CD4-positive, alpha-beta T cell treated with Interleukin-4 for 4 hours (primary cell): ENCODE measurements around the gene RNF220.
A peak's percentile ranks its signal among the peaks of the same experiment; 100 is the strongest.

Experiments used
- DNase-seq: peaks from one replicate; pipeline ENCODE4 v3.0.0-alpha.2; 2020

The RNF220 gene

DNA sequence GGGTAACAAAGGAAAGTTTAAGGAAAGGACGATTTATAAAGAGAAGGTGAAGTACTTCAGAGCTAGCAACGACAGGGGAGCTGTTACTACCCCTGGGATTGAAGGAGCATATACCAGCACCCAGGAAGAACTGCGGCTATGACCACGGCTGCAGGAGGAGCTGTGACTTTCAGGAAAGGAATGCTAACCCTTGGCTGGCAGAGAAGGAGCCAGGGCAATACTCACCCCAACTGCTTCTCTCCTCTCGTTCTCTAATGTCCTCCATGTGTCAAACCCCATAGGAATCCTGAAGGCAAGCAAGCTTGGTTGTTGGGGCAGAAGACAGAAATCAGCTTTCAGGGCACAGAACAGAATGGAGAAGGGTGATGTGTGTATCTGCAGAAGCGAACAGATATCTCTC, 148.7 kb downstream of the RNF220 start:
- DNase-seq, result no peak

- DNase-seq, result no peak
Measured at GRCh38 chr1:44554706-44555105, 149.7 kb downstream of the RNF220 start.

DNA sequence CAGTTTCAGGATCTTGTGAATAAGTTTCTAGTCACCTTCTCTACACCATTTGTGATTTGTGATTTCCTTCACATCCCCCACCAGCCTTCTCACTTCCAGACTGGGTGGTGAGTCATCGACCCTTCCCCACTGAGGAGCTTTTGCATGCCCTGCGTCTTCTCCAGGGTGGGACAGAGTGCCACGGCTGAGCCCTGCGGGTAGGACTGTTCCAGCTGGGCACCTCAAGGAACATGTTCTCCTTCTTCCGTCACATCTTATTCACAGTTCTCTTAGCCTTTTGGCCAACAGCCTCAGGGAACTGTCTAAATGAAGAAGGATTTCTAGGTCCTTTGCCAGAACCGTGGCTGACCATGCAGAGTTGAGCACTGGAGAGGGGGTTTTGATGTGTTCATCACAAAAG, 152.7 kb downstream of the RNF220 start:
- DNase-seq, result no peak

DNA sequence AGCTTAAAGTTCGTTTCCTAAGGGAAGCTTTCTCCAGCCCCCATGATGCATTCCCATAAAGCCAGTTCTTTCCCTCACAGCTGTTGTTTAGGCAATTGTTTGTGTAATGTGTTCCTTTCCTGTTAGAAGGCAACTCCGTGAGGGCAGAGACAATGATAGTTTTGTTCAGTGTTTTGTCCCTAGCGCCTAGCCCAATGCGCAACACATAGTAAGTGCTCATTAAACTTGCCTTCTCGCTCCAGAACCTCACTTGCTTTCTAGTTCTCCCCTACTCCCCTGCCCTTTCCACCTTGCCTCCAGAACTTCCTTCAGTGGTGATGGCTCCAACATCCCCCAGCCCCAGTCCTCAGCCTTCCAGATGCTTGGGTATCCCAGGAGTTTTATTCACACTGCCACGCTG, 153.8 kb downstream of the RNF220 start:
- DNase-seq, result no peak

- DNase-seq, result no peak
Measured at GRCh38 chr1:44559330-44559729, 154.3 kb downstream of the RNF220 start.

GRCh38 chr1:44559913-44560312, 154.9 kb downstream of the RNF220 start:
- DNase-seq, result no peak

DNA sequence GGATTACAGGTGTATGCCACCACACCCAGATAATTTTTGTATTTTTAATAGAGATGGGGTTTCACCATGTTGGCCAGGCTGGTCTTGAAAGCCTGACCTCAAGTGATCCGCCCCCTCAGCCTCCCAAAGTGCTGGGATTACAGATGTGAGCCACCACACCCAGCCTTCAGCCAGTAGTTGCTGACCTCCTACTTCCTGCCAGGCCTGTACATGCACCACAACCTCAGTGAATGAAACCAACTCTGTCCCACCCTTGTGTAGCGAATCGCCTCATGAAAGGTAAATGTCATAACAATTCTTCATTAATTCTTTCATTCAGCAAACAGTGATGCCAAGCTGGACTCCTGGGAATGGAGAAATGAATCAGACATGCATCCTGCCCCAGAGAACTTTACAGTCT, 155.6 kb downstream of the RNF220 start:
- DNase-seq, result peak; percentile 5

DNA sequence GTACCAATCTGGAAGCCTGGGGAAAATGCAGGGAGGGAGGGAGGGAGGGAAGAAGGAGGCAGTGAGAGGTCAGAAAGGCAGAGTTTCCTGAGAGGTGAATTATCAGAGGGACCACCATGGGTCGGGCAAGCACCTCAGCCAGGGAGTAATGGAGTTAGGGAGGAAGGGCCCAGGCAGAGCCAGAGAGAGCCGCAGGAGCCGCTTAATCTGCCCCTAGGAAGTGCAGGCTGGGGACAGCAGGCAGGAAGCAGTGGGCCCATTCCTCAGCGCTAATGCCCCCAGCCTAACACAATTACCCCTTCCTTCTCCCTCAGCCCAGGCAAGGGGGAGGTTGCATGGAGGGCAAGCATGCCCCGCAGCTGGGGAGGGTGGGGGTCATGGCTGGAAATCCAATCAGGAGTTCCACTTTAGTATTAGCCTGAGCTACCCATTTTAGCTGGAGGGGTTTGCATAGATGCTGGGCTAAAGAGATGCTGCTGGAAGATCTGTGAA, 160.2 kb downstream of the RNF220 start:
- no peak for DNase-seq

DNA sequence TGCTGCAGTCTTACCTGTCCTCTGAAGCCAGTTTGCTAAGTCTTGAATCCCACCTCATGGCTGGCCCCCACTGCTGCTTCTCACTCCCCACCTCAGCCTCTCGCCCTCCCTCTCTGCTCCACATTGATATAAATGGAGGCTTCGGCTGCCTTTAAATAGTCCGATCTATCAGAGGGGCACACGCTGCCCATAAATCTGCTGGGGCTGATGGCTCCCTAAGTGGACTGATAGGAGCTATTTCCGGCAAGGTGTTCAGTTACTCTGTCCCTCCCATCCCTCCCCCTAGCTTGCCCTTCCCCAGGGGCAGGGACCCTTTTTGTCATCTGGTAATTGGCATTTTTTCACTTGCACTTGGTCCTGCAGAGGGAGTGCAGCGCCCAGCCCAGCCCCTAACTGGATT, 160.8 kb downstream of the RNF220 start:
- no peak for DNase-seq

DNA sequence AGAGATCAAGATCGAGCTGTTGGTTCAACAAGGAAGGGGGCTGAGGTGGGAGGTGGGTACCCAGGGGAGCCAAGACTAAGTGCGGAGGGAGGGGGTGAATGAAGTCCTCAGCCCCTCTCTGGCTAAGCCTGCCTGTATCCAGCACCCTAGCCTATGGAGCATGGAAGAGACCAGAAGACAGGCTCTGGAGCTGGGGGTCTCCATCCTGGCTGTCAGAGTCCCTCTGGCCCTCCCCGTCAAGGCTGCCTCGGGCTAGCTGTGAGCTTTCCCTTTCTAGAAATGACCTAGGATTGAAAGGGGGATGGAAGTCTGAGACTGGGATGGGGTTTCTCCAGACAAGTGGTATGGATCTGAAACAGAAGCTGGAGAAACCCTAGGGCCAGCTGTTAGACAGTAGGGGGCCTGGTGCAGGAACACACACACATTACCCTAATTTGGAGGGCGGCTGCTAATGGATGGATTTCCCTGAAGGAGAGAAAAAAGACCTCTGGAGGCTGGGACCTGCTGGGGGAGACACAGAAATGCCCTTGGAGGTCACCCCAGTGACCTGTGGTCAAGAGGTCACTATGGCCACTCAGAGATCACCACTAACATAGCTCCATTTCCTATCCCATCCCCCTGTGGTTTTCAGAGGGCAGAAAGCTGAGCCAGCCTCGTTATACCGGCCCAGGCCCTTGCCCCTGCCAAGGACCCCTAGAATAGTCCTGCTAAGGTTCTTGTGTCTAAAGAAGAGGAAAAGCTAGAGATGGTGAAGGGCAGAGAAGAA, 161.4 kb downstream of the RNF220 start:
- no peak for DNase-seq

GRCh38 chr1:44568128-44568900, 163.3 kb downstream of the RNF220 start:
- DNase-seq, result no peak

GRCh38 chr1:44569491-44569890, 164.4 kb downstream of the RNF220 start:
- DNase-seq, result no peak

GRCh38 chr1:44571712-44572571, 166.9 kb downstream of the RNF220 start:
- DNase-seq, result peak; percentile 27

- DNase-seq, result no peak
Measured at GRCh38 chr1:44572572-44572879, 167.5 kb downstream of the RNF220 start.

GRCh38 chr1:44575396-44575795, 170.3 kb downstream of the RNF220 start:
- DNase-seq, result no peak

GRCh38 chr1:44576456-44577150, 171.5 kb downstream of the RNF220 start:
- no peak for DNase-seq

DNA sequence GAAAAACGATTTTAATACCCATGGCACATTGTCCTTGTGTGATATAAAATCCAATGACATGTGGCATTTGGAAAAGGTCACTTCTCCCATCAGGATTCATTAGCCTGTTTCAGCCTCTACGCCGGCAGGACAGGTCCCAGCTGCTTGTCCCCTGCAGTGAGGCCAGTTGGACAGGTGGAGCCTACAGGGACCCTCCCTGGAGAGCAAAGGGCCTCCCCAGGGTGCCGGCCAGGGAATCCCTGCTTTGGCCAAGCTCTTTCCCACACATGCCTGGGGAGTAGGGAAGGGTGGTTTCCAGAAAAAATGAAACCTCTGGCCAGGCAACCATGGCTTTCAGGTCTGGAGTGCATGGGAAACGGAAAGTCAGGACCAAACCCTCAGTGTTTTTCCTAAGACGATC, 176.2 kb downstream of the RNF220 start:
- no peak for DNase-seq

- no peak for DNase-seq
Measured at GRCh38 chr1:44584167-44584566, 179.1 kb downstream of the RNF220 start.

GRCh38 chr1:44585315-44585920, 180.4 kb downstream of the RNF220 start:
- no peak for DNase-seq

DNA sequence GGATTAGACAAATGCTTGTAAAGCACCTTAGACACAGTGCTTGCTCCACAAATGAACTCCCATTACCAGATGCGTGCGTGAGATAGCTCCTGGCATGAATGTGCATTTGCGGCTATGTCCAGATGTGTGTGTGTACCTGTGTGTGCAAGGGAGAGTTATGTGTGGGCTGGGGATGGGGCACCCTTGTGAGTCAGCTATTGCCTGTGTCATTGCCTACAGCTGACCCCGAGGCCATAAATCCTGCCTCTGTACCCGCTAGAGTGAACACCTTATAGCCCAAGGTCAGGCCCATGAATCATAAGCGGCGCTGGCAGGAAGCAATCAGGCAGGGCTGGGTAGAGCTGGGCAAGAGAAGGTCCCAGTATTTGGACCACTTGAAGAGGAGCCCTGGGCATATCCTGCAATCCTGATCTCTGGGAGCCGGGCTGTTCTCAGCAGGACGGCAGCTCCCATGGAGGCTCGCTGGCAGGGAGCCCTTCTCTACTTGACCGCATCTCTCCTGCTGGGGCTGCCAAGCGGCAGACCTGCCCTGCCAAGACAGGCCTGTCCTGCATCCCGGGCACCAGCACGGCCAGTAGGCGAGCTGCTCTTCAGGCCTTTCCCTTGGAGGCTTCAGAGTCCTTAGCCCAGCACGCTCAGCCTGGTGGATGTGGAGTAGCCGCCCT, 182.9 kb downstream of the RNF220 start:
- DNase-seq, result no peak

GRCh38 chr1:44588551-44589210, 183.6 kb downstream of the RNF220 start:
- no peak for DNase-seq
